Psoas muscle (tissue), 8 donors: ENCODE results near the gene ZNF398. TPM values are rescaled to one million over a fixed set of nuclear protein-coding genes. Genes with fewer than 3 reads are reported as not detected.

Experiments
- ATAC-seq, 4 donors: fragments of 200-7000 bp; cut with Tn5 transposase; one replicate each; pipeline ENCODE4 v1.9.1; 2020; ENCODE audit warnings: moderate library complexity in 3 of 4, mild to moderate bottlenecking in 2 of 4
- DNase-seq, 2 donors: peaks; one replicate each; pipeline ENCODE4 v3.0.0-alpha.2; 2020
- H3K27ac ChIP-seq: fragments of 200-600 bp; one replicate; pipeline ENCODE4 v1.8.0; 2022
- H3K27me3 ChIP-seq, 3 donors: fragments of 200-600 bp in 1 of 3; one replicate each; pipeline versions ENCODE4 v1.6.1 to v1.8.0; 2013 to 2022; ENCODE audit warnings: low read length in 2 of 3, mild to moderate bottlenecking in 2 of 3, moderate library complexity in 1 of 3; ENCODE audit not compliant: insufficient read depth in 3 of 3
- H3K36me3 ChIP-seq, 2 donors: fragments of 200-600 bp in 1 of 2; one replicate each; pipeline versions ENCODE4 v1.6.1 to v1.8.0; 2013 to 2022; ENCODE audit warnings: low read depth in 1 of 2, mild to moderate bottlenecking in 1 of 2, moderate library complexity in 1 of 2; ENCODE audit not compliant: insufficient read depth in 1 of 2
- H3K4me1 ChIP-seq: fragments of 200-600 bp; one replicate; pipeline ENCODE4 v1.8.0; 2022
- H3K4me3 ChIP-seq: fragments of 200-600 bp; one replicate; pipeline ENCODE4 v1.8.0; 2022; ENCODE audit warnings: mild to moderate bottlenecking
- H3K9me3 ChIP-seq: fragments of 200-600 bp; one replicate; pipeline ENCODE4 v1.8.0; 2022
- CTCF ChIP-seq: fragments of 200-600 bp; IDR thresholded peaks from one replicate; pipeline ENCODE4 v1.8.0; 2022; ENCODE audit warnings: antibody characterized with exemption
- WGBS, 3 donors: extraction: QIAGEN DNeasy Blood & Tissue Kit; methylation state at CpG; one replicate each; pipeline versions ENCODE4 v1.1.6 to v1.1.7; 2013; 5-methylcytosine and 5-hydroxymethylcytosine counted together
- intact Hi-C, 2 donors: fragments of 100-400 bp; cut with DNase I; formaldehyde crosslinking; loops; one replicate each; pipeline versions ENCODE4 v1.11.0 to v1.14.2; 2022
- polyA plus RNA-seq, 3 donors: library from polyadenylated mRNA; stranded (reverse); fragments of 200-250 nt; gene quantifications; one replicate each; pipeline ENCODE4 v1.2.3, GENCODE V29; 2013
- total RNA-seq, 4 donors: library from RNA; stranded (reverse); fragmentation: NEBNext Ultra II Directional in 2 of 4; extraction: Animal tissue kit (Norgen Biotek cat#: 25700) in 2 of 4; gene quantifications; one replicate each; pipeline versions ENCODE4 v1.2.1 to v1.2.4, GENCODE V29; 2021 to 2023
- donor health status: healthy with polysubstance abuse.
- donor health status: DM: no; HTN: no; CAD: no; lungs with moderate emphysema.
- donor health status: Bipolar disorder and iron deficiency.
- donor health status: healthy.
- donor health status: DM: yes; HTN: yes; CAD: no.
- donor health status: DM: no; HTN: no; CAD: no.
- donor health status: DM: no; HTN: no; CAD: no.
- donor health status: DM: yes; HTN: yes; CAD: no.

ZNF398 gene
- total and polyA plus RNA-seq, 7 donors: 2.8 to 12.4 (median 7.8) TPM

- WGBS, 3 donors: 56 to 61% (median 60%) methylated on average over 7 of the region's 7 CpGs
- H3K27me3 ChIP-seq: no peaks in the 10 kb centered on the region
- peak in 1 of 2 donors; percentile 3 for DNase-seq
- intact Hi-C loops: no loop called here
- ATAC-seq: peak in 2 of 4 donors; percentile 29 to 32
- H3K27ac ChIP-seq: no peak overlapping the region
- no peaks in the 10 kb centered on the region for H3K9me3 ChIP-seq
- no peak for TF ChIP-seq CTCF
- H3K4me1 ChIP-seq: no peaks in the 10 kb centered on the region
- H3K4me3 ChIP-seq: no peak overlapping the region
- H3K36me3 ChIP-seq: peaks cover 0 to 23% of the 10 kb centered on the region in 2 donors
These were observed 81.7 kb downstream of the ZNF398 start for GRCh38 chr7:149228831-149229471.

- intact Hi-C loops: no loop called here
- Histone ChIP-seq H3K4me3 (no peak overlapping the region), H3K27ac (no peak overlapping the region), H3K9me3 (no peaks in the 10 kb centered on the region), H3K4me1 (no peaks in the 10 kb centered on the region), H3K36me3 (peaks cover 0 to 17% of the 10 kb centered on the region in 2 donors), H3K27me3 (no peaks in the 10 kb centered on the region)
- ATAC-seq: peak in 2 of 4 donors; percentile 31 to 32
- DNase-seq: no peak
- no peak for TF ChIP-seq CTCF
- 59 to 64% (median 60%) methylated on average over 6 of the region's 6 CpGs for WGBS, 3 donors
These were observed 82.3 kb downstream of the ZNF398 start for GRCh38 chr7:149229526-149229925.

GRCh38 chr7:149232362-149232761 is 85.1 kb downstream of the ZNF398 start:
- H3K9me3 ChIP-seq: no peaks in the 10 kb centered on the region
- intact Hi-C loops: loop anchor here in 1 of 2 donors (10.0 kb wide), 1 partner anchor 78 kb away; no protein-coding TSS in a partner anchor
- H3K27ac ChIP-seq: no peak overlapping the region
- peaks cover 0 to 2% (median 0%) of the 10 kb centered on the region in 3 donors for H3K27me3 ChIP-seq
- no peak overlapping the region for H3K4me3 ChIP-seq
- WGBS, 3 donors: 68 to 79% (median 74%) methylated on average over 2 of the region's 2 CpGs
- ATAC-seq (no peak), DNase-seq (no peak)
- no peaks in the 10 kb centered on the region for H3K36me3 ChIP-seq
- H3K4me1 ChIP-seq: no peaks in the 10 kb centered on the region
- TF ChIP-seq CTCF: no peak

Other genes starting within 250 kb of the ZNF398 start
- gene PDIA4, start 118.9 kb upstream of the ZNF398 start, total RNA-seq: 10 to 100 TPM; 11.3 to 17.5 (median 13.8) TPM
- gene PDIA4, start 118.9 kb upstream of the ZNF398 start, polyA plus RNA-seq: 10 to 100 TPM in 2 of 3 donors, 1 to 10 TPM in 1; 9.8 to 29.2 (median 14.5) TPM
- gene ZNF786, start 56.7 kb upstream of the ZNF398 start, total RNA-seq: 1 to 10 TPM; 2.1 to 3.6 (median 3.3) TPM
- gene ZNF786, start 56.7 kb upstream of the ZNF398 start, polyA plus RNA-seq: 1 to 10 TPM; 2.5 to 4.4 (median 3.1) TPM
- gene ZNF425, start 21.1 kb upstream of the ZNF398 start, total RNA-seq: 1 to 10 TPM in 3 of 4 donors, under 1 TPM in 1; 0.76 to 1.9 (median 1.7) TPM
- gene ZNF425, start 21.1 kb upstream of the ZNF398 start, polyA plus RNA-seq: 1 to 10 TPM in 2 of 3 donors, under 1 TPM in 1; 0.66 to 2.5 (median 1.4) TPM
- gene ZNF282, start 48.1 kb downstream of the ZNF398 start, total RNA-seq: 10 to 100 TPM; 15.3 to 22.5 (median 16.7) TPM
- 10 to 100 TPM in 1 of 3 donors, 1 to 10 TPM in 2; 7.6 to 11.5 (median 10.0) TPM for gene ZNF282, start 48.1 kb downstream of the ZNF398 start, polyA plus RNA-seq
- 1 to 10 TPM; 3.2 to 6.4 (median 4.5) TPM for gene ZNF212, start 92.2 kb downstream of the ZNF398 start, total RNA-seq
- gene ZNF212, start 92.2 kb downstream of the ZNF398 start, polyA plus RNA-seq: 1 to 10 TPM; 3.1 to 5.4 (median 4.3) TPM
- gene ZNF783, start 114.7 kb downstream of the ZNF398 start, total RNA-seq: 1 to 10 TPM; 6.0 to 9.0 (median 7.2) TPM
- gene ZNF783, start 114.7 kb downstream of the ZNF398 start, polyA plus RNA-seq: 10 to 100 TPM in 1 of 3 donors, 1 to 10 TPM in 2; 4.2 to 11.1 (median 4.9) TPM